HTR-8/SVneo (cell line): ENCODE measurements around the gene ATP11C.

Source experiments
- DNase-seq: peaks from one replicate; pipeline ENCODE4 v3.0.0; 2011; ENCODE audit warnings: low spot score, mixed read lengths; ENCODE audit not compliant: insufficient read length
- FAIRE-seq: peaks from 2 replicates; lab custom pipeline; 2011; peaks lifted over from hg19 to GRCh38; lab: Jason Lieb, UNC

Gene ATP11C

DNA sequence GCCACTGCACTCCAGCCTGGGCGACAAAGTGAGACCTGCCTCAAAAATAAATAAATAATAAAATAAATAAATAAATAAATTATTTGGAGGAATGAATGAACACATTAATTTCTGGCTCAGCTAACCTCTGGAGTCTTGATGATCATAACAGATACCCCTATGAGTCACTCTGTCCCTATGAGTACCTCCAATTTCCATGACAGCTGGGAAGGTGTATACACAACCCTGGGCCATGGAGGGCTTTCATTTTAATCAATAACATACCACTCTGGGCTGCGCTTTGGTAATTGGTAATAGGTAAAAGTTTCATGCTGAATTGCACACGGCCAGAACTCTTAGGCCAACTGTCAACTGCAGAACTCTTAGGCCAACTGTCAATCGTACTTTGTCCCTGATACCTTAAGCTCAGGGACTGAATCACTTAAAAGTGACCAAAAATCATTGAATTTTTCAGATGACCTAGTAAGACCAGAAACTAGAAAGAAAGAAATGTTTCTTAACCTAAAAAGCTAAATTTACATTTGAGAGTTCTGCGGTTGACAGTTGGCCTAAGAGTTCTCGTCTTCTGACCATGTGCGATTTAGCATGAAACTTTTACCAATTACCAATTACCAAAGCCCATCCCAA is 112.4 kb downstream of the ATP11C start:
- FAIRE-seq (no peak), DNase-seq (no peak)

DNA sequence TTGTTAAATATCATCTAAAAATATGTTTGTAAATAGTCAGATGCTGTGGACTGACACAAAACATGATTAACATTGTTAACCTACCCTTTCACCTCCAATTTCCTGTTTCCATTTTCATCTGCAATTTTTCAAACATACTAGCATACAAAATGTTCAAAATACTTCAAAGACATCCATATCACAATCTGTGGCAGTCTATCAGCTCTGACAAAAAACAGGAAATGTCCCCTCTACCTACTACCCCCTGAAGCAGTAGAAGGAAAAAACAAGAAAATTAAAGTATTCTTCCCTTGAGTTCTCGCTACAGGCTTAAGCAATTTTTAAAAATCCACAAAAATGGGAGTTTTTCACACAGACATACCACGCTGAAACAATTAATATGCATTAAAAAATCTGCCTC is 116.6 kb downstream of the ATP11C start:
- FAIRE-seq = no peak
- no peak for DNase-seq

DNA sequence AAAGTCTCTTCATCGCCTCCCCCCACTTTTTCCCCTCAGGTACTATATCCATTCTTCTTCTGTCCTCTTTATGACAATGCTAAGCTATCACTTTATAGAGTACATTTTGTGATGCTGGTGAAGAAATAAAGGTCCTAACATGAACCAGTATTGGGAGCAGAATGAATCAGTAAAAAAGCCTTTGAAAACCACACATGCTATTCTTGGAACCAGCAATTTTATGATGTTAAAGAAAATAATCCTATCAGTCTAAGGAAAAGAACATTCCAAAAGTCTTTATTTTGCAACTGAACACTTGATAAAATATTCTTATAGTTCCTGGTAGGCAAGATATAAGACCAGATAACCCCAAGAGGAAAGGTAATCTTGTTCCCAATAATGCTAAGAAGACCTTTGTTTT is 117.1 kb downstream of the ATP11C start:
- no peak for FAIRE-seq
- DNase-seq = no peak

DNA sequence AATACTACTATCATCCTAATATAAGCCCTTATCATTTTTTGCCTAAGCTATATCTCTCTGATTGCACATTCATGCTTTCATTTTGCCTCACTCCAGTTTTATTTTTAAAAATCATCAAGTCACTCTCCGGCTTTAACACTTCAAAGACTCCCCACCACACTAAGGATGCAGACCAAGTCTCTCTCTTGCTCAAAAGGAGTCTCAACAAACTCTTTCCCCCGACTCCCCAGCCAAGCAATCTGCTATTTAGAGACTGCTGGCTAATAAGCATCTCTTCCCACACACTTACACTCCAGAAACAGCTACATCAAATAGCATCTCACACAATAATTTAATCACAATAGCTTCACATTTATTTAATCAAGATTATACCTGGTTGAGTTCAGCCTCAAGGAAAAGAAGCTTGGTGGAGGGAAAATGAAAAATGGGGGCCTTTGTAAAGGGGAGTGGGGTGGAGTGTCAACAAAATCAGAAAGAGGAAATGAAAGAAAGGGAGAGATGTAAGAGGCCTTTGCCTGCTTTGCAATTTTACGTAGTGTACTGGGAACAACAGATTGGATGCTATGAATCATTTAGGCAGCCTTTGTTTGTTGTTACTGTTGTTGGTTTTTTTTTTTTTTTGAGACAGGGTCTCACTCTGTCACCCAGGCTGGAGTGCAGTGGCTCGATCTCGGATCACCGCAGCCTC is 120.8 kb downstream of the ATP11C start:
- no peak for DNase-seq

DNA sequence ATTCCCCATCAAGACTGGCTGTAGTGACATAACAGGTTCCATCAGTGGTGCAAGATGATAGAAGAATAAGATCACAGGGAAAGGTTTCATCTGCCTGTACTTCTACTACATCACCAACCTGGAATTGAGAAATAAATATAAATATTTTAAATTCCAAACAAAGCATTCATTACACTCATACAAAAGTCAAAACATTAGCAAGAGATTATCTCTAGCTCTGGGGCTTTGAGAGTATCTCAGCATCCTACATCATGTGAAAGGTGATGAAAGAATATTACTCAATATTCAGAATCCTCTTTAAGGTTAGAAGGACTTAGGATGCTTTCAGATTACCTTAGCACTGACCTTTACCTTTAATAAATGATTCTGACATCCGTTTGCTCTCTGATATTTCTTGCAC is 128.4 kb downstream of the ATP11C start:
- FAIRE-seq = no peak
- DNase-seq = no peak

More for the DNA sequence above, 120.8 kb downstream of the ATP11C start:
- FAIRE-seq = no peak

DNA sequence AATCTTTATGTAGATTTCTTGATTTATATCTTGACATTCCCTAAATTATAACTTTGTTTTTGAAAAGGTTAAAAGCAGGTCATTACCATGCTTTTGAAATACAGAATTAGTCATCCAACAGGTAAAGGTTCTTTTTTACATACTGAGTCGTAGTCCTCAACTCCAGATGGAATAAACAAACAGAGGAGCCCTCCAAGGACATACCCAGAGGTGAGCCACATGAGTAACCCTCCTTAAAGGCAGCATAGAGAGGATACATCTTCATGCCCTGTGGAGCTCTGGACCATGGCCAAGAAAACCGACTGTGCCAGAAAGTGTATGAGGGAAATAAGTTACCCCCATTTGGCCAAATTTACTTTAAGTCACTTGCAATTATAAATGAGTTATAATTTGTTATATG is 129.6 kb downstream of the ATP11C start:
- no peak for FAIRE-seq
- no peak for DNase-seq

DNA sequence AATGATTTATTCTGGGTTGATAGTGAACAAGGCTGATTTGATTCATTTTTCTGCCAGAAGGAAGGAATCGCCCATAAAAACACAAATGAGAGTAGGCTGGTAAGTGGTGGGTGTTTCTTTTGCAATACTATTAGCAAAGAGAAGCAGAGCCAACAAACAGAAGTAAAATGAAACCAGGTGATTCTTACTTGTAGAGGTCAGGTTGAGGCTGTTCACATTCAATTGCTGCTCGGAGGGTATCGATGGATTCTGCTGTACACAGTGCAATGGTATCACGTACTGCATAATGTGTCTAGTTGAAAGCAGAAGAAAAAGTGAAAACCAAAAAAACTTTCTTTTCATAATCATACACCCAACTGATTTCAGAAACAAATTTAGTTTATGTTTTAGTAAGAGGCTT is 130.8 kb downstream of the ATP11C start:
- FAIRE-seq (no peak), DNase-seq (no peak)

DNA sequence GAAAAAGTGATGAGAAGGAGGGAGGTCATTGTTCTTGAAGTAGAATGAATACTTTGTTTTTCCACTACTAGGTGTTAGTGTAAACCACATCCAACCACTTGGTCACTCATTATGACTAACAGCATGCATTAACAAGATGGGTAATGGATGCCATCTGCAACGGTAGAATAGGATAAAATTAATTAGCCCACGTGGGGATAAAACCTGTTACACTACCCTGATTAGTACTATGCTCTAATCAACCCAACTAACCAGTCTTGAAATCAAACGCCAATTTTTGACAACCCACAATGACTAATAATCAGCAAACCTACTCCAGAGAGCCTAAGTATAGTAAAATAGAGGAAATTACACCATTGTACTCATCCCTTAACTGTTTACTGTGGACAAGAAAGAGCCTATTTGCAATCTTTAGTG is 131.4 kb downstream of the ATP11C start:
- FAIRE-seq = no peak

DNA sequence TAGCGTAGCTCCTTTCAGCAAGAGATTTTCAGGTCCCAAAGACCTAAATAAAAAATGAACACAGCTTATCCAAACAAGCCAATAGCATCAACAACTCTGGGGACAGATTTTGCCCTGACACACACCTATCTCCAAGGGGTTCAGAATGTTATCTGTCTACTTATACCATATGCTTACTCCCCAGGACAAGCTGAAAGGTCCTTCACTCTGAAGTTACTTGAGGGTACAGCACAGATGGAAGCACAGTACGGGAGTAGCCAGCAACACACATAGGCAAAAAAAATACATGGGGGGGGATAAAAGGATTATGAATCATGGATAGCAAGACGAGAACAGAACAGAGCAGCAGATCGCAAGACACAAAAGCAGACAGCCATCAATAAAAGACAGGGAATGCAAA is 134.2 kb downstream of the ATP11C start:
- no peak for FAIRE-seq
- no peak for DNase-seq

More for the DNA sequence above, 131.4 kb downstream of the ATP11C start:
- no peak for DNase-seq

DNA sequence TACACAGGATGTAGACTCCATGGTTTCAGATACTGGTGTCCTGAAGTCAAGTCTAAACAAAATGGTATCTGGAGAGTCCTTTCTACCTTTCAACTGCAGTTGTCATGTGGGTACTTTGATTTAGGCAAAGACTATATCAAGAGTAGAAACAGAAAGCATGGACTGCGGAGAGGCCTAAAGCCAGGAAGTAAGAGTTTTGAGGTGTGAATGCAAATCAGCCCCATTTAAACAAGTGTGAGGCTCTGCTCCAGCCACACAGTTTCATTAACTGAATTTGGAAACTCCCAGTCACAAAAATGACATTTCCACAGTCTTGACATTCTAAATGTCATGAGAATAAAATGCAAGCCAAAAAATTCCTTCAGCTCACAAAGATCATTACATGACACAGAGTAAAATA is 137.7 kb downstream of the ATP11C start:
- no peak for FAIRE-seq
- DNase-seq = no peak

DNA sequence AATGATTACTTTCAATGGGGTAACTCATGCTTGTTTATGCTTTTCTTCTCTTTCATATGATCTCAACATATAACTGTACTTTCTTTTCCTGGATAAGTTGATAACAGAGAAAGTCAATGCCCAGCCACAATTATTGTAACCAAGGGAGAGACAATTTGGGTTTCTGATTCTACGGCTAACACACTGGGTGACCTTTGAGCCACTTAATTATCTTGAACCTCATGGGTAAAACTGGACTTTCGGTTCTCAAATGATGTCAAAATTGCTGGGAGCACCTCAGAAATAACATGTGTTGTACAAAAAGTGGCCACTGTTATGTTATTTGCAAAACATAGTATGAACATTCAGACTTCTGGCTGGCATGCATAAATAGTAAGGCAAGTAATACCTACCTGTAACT is 145.3 kb downstream of the ATP11C start:
- no peak for FAIRE-seq

DNA sequence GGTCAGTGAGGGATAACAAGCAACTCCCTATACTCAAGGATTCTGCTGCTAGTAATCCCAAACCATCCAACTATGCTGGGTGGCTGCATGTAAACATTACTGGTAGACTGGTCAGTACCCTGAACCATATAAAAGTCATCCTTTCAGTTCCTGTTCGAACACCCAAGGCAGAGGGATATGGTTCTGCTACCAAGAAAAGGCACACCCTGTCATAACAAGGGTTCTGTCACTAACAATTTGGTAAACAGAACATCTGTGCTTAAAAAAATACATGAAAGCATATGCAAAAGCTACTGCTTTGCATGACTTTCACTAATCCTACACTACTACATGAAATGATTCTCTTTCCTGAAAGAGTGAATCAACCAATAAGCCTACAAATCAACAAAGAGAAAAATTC is 148.0 kb downstream of the ATP11C start:
- DNase-seq = no peak
- FAIRE-seq = no peak

More for the DNA sequence above, 145.3 kb downstream of the ATP11C start:
- DNase-seq = no peak

DNA sequence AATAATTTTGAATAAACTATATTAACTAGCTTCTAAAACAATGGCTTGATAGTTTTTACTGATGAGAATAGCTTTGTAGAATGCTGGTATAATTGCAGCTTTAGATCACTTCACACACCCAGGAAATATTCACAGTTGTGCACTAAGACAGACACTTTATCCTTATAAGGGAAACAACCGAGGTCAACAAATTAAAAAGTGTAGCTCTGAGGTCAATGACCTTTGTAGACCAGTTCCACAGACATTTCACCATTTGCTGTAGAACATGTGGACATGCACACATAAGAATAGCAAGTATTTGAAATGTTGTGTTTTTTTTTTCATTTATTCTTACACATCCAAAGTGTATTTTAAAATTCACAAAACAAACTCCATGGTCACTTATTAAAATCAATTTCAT is 148.9 kb downstream of the ATP11C start:
- DNase-seq (no peak), FAIRE-seq (no peak)

DNA sequence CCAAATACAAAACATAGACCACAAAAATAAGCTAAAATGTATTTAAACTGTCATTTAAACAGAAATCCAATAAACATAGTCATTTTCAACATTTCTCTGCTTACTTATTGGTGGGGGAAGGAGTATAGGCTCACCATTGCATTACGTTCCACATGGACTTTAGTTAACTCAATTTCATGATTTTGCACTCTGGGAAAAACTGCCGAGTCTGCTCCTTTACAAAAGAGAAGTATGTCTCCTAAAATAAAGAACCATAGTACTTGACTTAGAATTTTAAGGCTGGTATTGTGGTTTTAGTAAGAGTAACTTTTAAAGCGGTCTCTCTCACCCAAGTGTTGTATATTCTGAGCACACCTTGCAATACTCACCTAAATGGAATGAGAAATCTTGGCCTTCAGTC is 149.8 kb downstream of the ATP11C start:
- FAIRE-seq = no peak
- DNase-seq = no peak

DNA sequence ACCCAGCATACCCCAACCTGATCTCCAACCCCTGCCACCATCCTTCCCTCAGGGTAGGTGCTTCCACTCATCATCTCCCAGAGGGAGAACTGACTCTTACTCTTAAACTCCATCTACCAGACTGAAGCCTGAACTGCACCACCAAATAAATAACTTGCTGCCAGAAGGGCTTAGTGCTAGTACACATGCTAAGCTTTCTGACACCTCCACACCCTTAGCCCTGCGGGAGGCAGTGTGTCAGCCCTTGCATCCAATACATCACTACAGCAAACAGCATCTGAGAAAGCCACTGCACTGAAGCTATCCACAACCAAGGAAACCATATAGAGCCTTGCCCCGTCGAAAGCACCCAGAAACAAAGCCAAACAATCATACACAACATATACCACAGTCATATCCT is 156.3 kb downstream of the ATP11C start:
- no peak for FAIRE-seq
- no peak for DNase-seq

DNA sequence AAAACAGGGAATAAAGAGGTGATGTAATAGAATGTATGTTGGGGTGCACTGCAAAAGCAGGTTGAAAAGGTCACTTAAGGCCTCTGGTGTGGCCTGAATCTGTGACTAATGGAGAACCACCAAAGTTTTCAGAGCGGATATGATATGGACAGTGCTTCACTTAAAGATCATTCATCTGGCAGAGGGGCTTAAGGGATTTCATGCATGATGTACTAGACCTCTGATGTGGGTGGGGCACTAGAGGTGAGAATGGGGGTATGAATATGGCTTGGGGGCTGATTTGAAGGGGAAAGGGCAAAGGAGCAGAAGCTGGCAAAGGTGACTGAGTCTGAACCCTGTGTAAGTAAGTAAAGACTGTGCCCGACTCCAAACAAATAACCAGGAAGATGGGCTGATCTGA is 162.5 kb downstream of the ATP11C start:
- no peak for DNase-seq
- FAIRE-seq = no peak

DNA sequence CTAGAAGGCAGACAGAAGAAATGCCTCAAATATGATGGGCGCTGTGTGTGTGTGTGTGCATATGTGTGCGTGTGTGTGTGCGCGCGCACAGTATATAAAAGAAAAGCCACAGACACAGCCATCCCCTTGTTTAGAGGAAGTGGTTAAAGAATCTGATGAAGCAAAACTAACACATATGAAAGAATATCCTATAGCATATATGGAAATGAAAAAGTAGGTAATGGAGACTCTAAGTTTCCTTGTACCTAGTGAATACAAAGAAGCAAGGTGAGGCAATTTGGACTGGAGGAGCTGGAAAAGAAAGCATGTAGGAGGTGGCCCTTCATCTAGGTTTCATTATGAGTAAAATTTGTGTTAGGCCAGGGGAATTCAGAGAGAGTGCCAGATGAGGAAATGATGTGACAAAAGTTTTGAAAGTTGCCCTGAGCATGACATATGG is 166.3 kb downstream of the ATP11C start:
- no peak for FAIRE-seq

DNA sequence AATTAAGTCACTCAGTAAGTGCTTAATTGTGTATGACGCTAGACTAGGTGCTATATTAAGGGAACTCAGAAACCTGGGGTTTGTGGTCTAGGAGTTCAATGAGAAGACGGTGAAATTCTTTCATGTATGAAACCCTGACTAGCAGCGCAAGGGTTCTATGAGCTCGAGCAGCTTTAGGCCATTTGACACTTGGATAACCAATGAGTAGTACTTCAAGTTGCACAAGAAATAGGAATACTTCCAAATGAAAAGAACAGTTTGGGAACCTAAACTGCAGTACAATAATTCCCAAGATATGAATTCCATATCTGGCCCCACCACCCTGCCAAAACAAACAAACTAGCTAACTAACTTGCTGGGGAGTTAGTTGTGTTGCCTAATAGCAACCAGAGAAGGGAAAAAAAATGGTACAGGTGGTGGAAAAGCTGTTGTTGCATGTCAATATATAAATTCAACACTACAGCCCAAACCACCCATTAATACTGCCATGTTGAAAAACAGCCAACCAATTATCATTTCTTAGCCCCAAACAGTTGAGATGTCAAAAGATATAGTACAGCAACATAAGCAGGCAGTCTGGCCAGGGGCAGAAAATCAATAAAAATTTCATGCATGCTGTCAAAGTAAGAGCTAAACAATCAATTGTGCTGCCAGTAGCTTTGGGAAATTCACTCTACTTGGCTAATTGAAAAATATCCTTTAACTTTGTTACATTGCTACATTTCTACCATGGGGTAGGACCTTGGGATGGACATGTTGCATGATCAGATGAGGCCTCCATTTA is 170.3 kb downstream of the ATP11C start:
- no peak for DNase-seq
- FAIRE-seq = no peak

More for the DNA sequence above, 166.3 kb downstream of the ATP11C start:
- no peak for DNase-seq

DNA sequence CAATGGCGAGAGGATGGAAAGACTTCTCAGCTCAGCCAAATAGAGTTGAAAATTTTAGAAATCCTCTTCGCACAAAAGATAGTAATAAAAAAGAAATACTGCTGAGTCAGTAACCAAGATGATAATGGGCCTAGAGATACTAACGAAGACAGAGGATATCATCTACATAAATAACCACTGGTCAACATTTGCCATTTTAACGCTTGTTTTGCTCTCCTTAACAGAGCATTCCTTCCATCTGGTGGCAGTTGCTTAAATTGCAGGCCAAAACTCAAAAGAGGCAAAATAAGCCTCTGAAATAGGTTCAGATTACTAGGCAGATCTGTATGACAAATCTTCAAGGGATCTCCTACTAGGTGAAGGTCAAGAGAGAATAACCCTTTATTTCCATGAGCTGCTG is 173.2 kb downstream of the ATP11C start:
- FAIRE-seq (no peak), DNase-seq (no peak)

DNA sequence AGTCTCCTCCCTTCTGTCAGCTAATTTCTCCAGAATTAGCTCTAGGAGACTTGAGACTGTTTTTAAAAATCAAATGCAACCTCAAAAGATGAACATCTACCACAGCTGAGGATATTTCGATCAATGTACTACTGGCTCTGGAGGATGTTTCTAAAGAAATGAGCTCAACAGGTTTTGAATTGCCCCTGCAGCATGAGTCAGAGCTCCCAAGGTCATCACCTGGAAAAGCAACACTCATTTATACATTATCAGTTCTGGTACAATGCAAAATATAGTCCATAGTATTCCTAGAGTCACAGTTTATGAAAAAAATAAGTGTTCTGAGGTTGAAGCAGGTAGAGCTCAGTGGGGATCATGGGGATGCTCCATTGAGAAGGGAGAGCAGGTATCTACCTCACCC is 174.0 kb downstream of the ATP11C start:
- DNase-seq (no peak), FAIRE-seq (no peak)

DNA sequence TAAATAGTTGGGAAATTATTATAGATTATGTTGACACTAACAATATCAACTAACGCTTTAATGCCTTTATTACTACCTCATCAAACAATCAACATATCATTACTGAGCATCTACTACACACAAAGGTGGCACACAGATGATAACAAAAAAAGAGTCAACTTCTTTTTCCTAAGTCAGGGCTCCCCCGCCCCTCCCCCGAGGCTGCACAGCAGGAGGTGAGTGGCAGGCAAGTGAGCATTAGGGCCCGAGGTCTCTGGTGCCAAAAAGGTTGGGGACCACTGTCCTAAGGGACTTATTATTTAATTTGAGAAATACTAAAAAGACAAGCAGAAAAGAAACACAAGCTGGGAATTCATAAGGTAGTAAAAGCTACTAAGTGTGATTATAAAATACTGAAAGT is 174.6 kb downstream of the ATP11C start:
- no peak for FAIRE-seq
- DNase-seq = no peak
